ENCODE measurements around the gene SAMD4B. TPM values are rescaled to one million over a fixed set of nuclear protein-coding genes. Genes with fewer than 3 reads are reported as not detected.

Gene SAMD4B
- total and polyA plus RNA-seq, 8 donors = 49.9 to 136 (median 66.2) TPM

DNA sequence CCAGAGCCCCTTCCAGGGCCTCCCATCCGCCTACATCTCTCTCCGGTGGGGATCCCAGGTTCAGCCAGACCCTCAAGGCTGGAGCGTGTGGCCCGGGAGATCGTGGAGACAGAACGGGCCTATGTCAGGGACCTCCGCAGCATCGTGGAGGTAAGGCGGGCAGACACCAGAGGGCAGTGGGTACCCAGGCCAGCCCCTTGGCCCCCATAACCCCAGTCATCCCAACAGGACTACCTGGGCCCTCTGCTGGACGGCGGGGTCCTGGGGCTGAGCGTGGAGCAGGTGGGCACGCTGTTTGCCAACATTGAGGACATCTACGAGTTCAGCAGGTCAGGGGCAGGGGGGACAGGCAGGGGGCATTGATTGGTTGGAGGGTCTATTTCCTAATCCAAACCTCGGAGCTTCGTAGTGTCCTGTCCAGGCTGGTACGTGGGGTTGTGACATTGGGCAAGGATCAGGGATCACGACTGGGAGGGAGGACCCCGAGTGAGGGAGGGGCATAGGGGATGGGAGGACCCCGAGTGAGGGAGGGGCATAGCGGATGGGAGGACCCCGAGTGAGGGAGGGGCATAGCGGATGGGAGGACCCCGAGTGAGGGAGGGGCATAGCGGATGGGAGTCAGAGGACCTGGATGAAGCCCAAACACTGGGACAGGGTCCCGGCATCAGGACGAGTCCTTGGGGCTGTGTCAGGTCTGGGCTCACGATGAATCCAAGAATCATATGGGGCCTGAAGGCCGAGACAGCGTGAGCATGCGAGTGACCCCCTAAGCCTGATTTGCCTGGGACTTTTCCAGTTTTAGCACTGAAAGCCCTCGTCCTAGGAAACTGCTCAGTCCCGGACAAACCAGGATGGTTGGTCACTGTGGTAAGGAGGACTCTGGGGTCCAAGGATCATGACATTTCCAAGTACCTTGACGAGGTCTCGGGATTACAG, 73.2 kb downstream of the SAMD4B start:
- Histone ChIP-seq H3K4me1 (peaks cover 20 to 64% (median 55%) of the 10 kb centered on the region in 4 donors), H3K4me3 (peak overlapping the region; percentile 57 to 95 (median 92)), H3K27me3 (no peaks in the 10 kb centered on the region), H3K9me3 (no peaks in the 10 kb centered on the region), H3K27ac (peak overlapping the region in 4 of 5 donors; percentile 37 to 100 (median 98)), H3K36me3 (peaks cover 13 to 42% (median 35%) of the 10 kb centered on the region in 4 donors)
- intact Hi-C loops (cut with DNase I; ENCODE audit: low total_unique reads) = no loop called here
- DNase-seq = peak in 1 of 2 donors; percentile 45
- 61 to 76% (median 72%) methylated on average over 32 to 35 of the region's 35 CpGs for WGBS, 5 donors
- TF ChIP-seq EP300 (IDR thresholded peaks at IDR 0.05) (no peak), POLR2AphosphoS5 (IDR thresholded peaks at IDR 0.05) (peak in 1 of 3 donors; percentile 6), POLR2A (IDR thresholded peaks at IDR 0.05) (no peak)
- TF ChIP-seq, protein P1, sequence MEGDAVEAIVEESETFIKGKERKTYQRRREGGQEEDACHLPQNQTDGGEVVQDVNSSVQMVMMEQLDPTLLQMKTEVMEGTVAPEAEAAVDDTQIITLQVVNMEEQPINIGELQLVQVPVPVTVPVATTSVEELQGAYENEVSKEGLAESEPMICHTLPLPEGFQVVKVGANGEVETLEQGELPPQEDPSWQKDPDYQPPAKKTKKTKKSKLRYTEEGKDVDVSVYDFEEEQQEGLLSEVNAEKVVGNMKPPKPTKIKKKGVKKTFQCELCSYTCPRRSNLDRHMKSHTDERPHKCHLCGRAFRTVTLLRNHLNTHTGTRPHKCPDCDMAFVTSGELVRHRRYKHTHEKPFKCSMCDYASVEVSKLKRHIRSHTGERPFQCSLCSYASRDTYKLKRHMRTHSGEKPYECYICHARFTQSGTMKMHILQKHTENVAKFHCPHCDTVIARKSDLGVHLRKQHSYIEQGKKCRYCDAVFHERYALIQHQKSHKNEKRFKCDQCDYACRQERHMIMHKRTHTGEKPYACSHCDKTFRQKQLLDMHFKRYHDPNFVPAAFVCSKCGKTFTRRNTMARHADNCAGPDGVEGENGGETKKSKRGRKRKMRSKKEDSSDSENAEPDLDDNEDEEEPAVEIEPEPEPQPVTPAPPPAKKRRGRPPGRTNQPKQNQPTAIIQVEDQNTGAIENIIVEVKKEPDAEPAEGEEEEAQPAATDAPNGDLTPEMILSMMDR (IDR thresholded peaks at IDR 0.05) = no peak

DNA sequence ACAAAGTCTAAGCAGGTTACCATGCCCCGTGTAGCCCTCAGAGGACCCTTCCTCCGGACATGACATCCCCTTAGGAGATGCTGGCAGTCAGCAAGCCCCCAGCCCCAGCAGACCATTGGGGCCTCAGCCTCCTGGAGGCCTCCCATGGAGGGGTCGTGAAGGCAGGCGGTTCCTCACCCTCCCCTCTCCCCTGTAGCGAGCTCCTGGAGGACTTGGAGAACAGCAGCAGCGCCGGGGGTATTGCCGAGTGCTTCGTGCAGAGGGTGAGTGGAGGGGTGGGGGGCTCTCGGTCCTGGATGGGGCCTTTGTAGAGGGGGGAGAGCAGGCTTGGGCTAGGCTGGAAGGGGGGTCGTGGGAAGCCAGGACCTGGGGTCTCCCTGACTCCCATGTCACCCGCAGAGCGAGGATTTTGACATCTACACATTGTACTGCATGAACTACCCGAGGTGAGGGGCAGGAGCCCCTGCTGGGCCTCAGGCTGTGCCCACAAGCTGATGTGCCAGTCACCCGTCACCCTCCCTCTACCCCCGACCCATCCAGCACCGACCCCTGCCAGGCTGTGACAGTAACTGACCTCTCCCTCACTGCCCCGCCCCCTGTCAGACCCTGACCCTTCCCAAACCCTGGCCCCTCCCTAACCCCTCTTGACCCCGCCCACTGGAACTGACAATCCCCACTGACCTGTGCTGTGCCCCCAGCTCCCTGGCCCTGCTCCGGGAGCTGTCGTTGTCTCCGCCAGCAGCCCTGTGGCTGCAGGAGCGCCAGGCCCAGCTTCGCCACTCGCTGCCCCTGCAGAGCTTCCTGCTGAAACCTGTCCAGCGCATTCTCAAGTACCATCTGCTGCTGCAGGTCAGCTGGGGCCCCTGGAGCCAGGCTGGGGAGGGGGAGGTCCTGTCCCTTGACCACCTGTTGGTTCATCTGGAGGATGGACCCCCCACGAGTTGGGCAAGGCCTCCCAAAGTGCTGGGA, 74.2 kb downstream of the SAMD4B start:
- Histone ChIP-seq H3K9me3 (no peaks in the 10 kb centered on the region), H3K4me3 (peak overlapping the region in 1 of 4 donors; percentile 11), H3K27ac (peak overlapping the region in 3 of 5 donors; percentile 98 to 100 (median 98)), H3K27me3 (no peaks in the 10 kb centered on the region), H3K4me1 (peaks cover 9 to 53% (median 44%) of the 10 kb centered on the region in 4 donors), H3K36me3 (peaks cover 13 to 53% (median 45%) of the 10 kb centered on the region in 4 donors)
- 80 to 85% (median 81%) methylated on average over 18 to 27 of the region's 27 CpGs for WGBS, 5 donors
- intact Hi-C loops (cut with DNase I; ENCODE audit: low total_unique reads) = no loop called here
- TF ChIP-seq, protein P1 (IDR thresholded peaks at IDR 0.05) = no peak
- TF ChIP-seq POLR2AphosphoS5 (IDR thresholded peaks at IDR 0.05) (peak in 1 of 3 donors; percentile 20), EP300 (IDR thresholded peaks at IDR 0.05) (no peak)
- no peak for DNase-seq

DNA sequence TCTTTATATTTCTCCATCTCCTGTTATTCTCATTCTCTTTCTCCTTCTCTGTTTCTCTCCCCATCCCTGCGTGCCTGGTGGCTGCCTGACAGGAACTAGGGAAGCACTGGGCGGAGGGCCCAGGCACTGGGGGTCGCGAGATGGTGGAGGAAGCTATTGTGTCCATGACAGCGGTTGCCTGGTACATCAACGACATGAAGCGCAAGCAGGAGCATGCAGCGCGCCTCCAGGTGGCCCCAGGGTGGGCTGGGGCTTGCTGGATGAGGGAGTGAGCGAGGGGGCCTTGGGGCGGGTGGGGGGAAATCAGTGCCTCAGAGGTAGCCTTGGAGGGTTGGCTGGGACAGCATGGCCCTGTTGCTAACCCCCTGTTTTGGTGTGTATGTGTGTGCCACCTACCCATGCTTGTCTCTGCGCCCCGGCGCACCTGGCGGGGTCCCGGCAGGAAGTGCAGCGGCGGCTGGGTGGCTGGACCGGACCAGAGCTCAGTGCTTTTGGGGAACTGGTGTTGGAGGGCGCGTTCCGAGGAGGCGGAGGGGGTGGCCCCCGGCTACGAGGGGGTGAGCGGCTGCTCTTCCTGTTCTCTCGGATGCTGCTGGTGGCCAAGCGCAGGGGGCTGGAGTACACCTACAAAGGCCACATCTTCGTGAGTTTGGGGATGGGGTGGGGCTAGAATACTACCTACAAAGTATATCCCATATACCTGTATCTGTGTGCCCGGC, 75.4 kb downstream of the SAMD4B start:
- intact Hi-C loops (cut with DNase I; ENCODE audit: low total_unique reads) = no loop called here
- Histone ChIP-seq H3K36me3 (peaks cover 13 to 65% (median 57%) of the 10 kb centered on the region in 4 donors), H3K4me1 (peaks cover 9 to 47% (median 37%) of the 10 kb centered on the region in 4 donors), H3K27me3 (no peaks in the 10 kb centered on the region), H3K27ac (no peak overlapping the region), H3K9me3 (no peaks in the 10 kb centered on the region), H3K4me3 (no peak overlapping the region)
- TF ChIP-seq POLR2AphosphoS5 (IDR thresholded peaks at IDR 0.05) (peak in 1 of 3 donors; percentile 10), EP300 (IDR thresholded peaks at IDR 0.05) (no peak)
- 87 to 92% (median 91%) methylated on average over 24 to 30 of the region's 30 CpGs for WGBS, 5 donors
- DNase-seq = no peak

DNA sequence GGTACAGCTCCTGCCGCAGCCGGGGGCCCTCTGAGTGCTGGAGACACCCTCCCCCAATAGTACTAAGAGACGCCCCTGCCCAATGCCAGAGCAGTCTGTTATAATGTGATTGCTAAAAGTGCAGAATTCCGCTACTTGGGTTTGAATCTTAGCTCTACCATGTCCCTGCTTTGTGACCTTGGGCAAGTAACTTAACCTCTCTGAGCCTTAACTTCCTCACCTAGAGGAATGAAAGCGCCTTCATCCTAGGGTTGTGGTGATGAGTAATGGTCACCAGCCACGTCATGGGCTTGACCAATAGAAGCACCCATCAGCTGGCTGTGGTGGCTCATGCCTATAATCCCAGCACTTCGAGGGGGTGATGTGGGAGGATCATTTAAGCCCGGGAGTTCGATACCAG, 76.8 kb downstream of the SAMD4B start:
- no peaks in the 10 kb centered on the region for H3K9me3 ChIP-seq
- H3K4me3 ChIP-seq = no peak overlapping the region
- DNase-seq = no peak
- intact Hi-C loops (cut with DNase I; ENCODE audit: low total_unique reads) = no loop called here
- WGBS, 5 donors = 81 to 98% (median 90%) methylated on average over 7 to 9 of the region's 9 CpGs
- no peak overlapping the region for H3K27ac ChIP-seq
- TF ChIP-seq, protein P1 (IDR thresholded peaks at IDR 0.05) = no peak
- TF ChIP-seq POLR2A (IDR thresholded peaks at IDR 0.05) (no peak), EP300 (IDR thresholded peaks at IDR 0.05) (no peak), POLR2AphosphoS5 (IDR thresholded peaks at IDR 0.05) (no peak)
- peaks cover 9 to 33% (median 24%) of the 10 kb centered on the region in 4 donors for H3K4me1 ChIP-seq
- no peaks in the 10 kb centered on the region for H3K27me3 ChIP-seq
- H3K36me3 ChIP-seq = peaks cover 13 to 79% (median 71%) of the 10 kb centered on the region in 4 donors

All from stomach (tissue), 9 donors.